Dermis blood vessel endothelial cell (primary cell): ENCODE results near the gene ETFBKMT. TPM values are rescaled to one million over a fixed set of nuclear protein-coding genes. Genes with fewer than 3 reads are reported as not detected.
A peak's percentile ranks its signal among the peaks of the same experiment; 100 is the strongest.
"Not testable (repeated sequence)": the region's sequence is repeated elsewhere in the genome, so short reads cannot be mapped to it uniquely, and the experiment has no call there.

Experiments used
- DNase-seq: peaks from one replicate; pipeline ENCODE4 v3.0.0; 2010
- total RNA-seq: library from RNA; depleted of rRNA; stranded (reverse); fragments of >200 nt; gene quantifications from 2 replicates; pipeline ENCODE4 v1.2.3, GENCODE V29; 2014

The ETFBKMT gene
- total RNA-seq, 1 donor from 2014 or later = 3.6 TPM

DNA sequence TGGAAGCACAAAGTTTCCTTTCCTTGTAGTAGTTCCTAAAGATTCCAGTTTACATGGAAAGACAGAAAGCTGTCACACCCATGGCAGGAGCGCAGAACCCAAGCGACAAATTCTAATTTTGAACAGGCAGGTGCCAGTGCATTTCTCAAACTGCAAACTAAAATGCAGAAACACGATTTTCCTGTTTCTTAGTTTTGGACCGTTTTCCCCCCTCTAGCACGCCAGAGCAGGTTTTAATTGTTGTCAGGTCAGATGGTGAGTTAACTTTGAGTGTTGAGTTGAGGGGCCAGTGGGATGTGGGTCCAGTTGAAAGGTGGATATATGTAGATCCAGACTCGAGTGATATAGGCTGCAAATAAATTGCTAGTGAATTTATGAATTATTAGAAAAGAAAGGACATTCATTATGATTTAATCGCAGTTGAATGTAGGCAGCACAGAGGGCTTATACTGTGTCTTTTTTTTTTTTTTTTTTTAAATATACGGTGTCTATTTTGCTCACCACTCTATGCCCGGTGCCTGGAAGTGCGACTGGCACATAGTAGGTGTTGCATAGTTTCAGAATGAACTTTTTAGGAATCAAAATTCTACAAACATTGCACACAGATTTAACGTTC, 909 bp upstream of the ETFBKMT start:
- no peak for DNase-seq

DNA sequence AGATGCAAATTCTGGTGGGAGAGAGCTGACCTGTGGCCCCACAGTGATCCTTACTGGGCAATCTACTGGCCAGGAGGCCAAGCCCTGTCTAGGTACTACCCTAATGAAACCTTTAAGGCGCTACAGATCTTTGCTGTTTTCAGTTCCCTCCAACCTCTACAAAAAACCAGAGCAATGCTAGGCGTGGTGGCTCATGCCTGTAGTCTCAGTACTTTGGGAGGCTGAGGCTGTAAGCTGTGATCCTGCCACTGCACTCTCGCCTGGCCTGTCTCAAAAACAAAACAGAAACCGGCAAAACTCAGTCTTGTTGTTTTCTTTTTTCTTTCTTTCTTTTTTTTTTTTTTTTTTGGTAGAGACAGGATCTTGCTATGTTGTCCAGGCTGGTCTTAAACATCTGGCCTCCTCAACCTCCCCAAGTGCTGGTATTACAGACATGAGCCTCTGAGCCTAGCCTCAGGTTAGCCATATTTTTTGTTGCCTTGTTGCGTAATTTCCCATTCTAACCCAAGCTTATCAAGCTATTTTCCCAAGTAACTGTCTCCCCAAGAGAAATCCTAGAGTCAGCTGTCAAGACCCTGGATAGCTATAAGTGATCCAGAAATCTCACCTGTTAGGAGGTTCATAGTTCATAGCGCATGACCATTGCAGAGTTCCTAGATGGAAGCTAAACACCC, 2.8 kb downstream of the ETFBKMT start:
- no peak for DNase-seq

DNA sequence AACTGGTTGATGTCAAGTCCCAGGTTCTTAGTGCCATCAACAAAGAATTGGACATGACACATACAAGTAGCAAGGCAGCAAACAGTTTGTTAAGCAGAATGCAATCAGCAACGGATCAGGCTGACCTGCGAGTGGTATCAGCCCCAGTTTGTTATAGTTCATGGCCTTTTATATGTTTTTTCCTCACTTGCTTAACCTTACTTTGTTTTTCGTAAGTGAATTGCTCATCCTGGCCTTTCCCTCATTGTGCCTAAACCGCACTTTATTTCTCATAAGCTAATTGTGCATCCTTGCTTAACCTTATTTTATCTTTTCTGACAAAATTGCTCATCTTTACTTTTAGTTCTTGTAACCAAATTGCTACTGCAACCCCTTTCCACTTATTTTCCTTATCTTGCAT, 4.1 kb downstream of the ETFBKMT start:
- DNase-seq = no peak

DNA sequence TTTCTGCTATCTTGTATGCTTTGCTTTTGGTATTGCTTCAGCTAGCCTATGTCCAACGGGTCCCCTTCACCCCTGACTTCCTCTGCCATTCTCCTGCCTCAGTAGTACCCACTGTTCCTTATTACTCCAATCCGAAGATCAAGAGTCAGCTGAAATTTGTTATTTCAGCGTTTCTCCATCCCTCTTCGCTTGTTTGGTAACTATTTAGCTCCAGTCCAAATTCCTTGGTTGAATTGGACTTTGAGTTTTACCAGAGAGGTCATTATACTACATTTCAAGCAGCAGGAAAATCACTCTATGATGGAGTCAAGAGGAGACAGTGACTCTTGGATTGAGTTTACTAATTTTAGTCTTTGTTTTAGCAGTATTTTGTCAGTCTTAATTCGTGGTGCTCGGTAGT, 4.5 kb downstream of the ETFBKMT start:
- no peak for DNase-seq

DNA sequence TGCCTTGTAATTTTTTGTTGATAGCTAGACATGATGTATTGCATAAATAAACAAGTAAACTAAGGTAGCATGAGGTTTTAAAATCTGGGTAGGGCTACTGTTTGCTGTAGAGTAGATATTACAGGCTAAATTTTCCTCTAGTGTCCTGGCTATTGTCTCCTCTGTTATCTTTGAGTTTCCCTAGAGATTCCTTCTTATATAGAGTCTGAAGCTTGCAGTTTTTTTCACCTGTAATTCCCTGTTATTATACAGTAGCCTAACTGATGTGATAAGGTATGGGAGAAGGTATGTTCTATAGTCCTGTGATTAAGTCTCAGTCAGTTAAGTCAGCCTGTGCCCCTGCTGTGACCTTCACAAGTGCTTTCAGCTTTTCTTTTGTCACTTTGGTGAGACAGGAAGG, 9.5 kb downstream of the ETFBKMT start:
- no peak for DNase-seq

DNA sequence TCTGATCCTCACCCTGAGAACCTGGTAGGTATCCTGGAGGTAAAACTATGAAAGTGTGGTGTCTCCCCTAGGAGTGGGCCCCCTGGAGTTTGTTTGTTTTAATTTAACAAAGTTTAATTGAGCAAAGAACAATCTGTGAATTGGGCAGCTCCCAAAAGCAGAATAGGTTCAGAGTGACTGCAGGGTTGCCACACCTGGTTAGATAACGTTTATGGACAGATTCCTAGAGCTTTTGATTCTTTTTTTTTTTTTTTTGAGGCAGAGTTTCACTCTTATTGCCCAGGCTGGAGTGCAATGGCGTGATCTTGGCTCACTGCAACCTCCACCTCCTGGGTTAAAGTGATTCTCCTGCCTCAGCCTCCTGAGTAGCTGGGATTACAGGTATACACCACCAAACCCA, 10.1 kb downstream of the ETFBKMT start:
- DNase-seq = not testable (repeated sequence)

DNA sequence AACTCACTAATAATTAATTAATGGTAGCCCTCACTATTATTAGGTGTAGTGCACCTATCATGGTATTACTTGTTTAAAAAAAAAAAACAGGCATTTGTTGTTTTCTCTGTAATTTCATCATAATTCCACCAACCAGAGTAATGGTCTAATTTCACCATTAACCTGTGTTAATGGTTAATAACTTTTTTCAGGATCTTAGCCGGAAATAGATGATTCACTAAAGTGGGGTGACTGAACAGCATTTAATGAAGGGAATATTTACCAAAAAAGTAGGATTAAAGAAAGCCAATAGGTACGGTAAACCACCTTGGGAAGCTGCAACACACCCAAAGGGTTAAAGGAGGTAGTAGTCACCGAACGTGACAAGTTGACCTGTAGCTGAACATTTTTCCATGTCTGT, 13.0 kb downstream of the ETFBKMT start:
- DNase-seq = no peak

DNA sequence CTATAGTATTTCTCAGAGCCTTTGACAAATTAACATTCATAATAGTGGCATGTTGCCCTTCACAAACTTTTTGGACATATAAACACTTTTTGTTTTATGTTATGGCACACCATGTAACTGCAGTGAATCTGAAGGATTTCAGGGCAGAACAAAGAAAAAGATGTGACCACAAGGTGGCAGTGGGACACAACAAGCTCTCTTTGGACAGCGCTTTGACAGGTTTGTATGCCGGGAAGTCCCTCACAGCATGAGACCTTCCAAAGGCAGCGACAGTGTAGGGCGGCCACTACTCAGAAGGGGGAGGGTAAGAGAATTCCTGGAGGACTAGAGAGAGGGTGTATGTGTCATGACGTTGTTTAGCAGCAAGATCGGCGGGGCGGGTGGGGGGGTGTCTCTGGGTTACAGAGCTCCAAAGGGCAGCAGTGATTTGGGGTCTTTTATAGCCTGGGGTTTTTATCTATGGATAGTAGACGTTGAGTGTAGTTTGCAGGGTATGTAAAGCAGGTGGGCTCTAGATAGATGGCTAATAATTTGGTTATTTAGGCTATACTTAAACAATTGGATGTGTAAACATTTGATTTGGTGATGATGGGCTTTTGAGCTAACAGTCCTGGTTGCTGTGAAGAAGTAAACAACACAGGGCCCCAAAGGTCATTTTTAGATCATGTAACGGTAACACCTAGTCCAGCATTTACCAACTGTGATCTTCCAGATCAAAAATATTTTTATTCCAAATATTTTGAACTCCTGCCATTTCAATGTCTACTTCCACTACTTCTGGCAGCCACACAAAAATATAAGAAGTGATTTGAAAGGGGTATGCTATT, 22.9 kb downstream of the ETFBKMT start:
- peak; percentile 94 for DNase-seq

DNA sequence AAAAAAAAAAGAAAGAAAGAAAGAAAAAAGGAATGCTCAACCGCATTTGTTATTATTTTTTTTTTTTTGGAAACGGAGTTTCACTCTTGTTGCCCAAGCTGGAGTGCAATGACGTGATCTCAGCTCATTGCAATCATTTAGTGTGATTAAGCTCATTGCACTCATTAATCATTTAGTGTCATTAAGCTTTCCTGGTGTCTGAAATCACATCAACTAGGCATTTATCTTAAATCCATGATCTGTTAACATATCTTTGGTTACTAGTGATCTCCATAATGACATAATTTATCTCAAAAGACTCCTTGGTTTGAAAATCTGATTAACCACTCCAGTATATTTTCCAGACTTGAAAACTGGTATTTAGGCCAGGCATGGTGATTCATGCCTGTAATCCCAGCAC, 26.3 kb downstream of the ETFBKMT start:
- no peak for DNase-seq

DNA sequence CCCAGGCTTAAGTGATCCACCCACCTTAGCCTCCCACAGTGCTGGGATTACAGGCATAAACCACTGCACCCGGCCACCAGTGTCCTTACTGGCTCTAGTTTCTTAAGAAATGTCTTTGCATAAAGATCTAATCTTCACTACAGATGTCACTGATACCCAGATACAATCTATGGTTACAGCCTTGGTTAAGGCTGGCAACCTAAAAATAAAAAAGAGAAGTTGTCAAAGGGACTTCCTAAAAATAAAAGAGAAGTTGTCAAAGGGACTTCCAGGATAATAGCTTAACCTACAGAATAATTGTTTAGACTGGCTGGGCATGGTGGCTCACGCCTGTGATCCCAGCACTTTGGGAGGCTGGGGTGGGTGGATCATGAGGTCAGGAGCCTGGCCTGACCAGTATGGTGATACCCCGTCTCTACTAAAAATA, 27.6 kb downstream of the ETFBKMT start:
- no peak for DNase-seq

DNA sequence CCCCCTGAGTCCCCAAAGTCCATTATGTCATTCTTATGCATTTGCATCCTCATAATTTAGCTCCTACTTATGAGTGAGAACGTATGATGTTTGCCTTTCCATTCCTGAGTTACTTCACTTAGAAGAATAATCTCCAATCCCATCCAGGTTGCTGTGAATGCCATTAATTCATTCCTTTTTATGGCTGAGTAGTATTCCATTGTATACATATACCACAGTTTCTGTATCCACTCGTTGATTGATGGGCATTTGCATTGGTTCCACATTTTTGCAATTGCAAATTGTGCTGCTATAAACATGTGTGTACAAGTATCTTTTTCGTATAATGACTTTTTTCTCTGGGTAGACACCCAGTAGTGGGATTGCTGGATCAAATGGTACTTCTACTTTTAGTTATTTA, 30.4 kb downstream of the ETFBKMT start:
- DNase-seq = not testable (repeated sequence)

DNA sequence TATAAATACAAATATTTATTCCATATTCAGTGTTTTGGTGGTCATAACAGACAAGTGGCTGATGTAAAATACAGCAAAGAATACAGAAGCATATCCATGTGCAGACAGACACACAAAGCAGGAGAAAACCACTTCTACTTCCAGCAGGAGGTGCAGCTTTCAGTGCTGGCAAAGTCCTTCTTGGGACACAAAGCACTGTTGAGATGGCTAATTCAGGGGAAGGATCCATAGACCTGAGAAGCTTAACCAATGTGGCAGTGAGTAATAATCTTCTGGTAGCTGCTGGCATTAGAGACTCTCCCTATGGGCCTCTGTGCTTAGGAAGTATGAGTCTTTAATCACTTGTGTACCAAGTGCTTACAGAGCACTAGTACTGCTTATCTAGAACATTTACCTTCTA, 42.6 kb downstream of the ETFBKMT start:
- peak; percentile 56 for DNase-seq

DNA sequence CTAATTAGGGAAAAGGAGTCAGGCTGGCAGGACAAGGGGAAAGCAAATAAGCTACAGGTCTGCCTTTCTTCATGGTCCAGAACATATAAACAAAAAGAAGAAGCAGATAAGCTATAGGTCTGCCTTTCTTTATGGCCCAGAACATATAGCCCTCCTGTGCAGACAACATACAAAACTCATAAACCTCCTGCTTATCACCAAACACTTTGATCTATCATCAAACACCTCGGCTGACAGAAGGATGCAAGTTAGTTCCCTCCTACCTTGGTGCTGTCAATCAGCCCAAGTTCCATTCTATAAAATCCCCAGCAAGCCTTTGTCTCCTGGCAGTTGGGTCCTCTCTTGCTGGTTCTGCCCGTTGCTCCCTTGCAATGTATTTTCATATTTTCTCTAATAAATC, 46.1 kb downstream of the ETFBKMT start:
- DNase-seq = no peak

DNA sequence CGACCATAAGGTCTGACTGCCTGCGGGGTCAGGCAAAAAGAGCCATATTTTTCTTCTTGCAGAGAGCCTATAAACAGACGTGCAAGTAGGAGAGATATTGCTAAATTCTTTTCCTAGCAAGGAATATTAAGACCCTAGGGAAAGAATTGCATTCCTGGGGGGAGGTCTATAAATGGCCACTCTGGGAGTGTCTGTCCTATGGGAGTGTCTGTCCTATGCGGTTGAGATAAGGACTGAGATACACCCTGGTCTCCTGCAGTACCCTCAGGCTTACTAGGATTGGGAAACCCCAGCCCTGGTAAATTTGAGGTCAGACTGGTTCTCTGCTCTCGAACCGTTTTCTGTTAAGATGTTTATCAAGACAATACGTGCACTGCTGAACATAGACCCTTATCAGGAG, 48.6 kb downstream of the ETFBKMT start:
- DNase-seq = not testable (repeated sequence)

DNA sequence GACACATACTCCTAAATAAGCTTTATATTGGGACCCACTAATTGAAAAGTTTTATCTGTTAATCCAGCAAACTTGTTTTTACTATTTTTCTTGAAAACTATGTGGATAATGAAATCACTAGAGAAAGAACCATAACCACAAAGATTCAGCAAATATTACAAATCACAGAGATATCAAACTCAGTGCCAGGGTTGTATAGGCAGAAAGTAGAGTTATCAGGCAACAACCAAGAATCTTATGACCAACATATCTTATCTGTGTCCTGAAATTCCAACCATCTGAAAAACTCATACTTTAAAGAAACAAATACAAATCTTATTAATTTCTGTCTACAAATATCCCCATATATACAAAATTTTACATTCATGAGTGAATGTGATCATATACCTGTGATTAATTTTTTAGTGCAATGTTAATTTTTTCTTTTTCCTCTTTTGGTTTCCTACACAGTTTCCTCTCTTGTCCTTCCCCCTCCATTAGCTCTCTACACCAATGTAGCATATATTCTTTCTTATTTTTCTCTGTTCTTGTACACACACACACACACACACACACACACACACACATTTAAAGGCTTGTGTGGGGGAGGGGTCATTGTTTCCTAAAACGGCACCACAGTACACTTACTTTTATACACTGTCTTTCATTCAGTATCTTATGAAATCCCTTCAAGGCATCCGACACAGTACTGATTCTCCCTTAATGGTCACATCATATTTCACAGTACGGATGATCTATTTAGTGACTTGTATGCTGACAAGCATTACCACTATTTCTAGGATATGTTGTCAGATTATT, 50.7 kb downstream of the ETFBKMT start:
- DNase-seq = no peak

DNA sequence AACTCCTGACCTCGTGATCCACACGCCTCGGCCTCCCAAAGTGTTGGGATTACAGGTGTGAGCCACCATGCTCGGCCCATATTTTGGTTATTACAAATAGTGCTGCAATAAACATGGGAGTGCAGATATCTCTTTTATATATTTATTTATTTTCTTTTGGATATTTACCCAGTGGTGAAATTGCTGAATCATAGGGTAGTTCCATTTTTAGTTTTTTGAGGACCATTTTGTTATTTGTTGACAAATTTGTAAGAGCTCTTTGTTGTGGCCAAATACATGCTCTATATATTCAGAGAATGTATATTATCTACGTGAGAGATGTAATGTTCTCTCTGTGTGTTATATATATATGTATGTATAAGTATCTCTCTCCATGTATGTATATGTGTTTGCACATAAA, 53.4 kb downstream of the ETFBKMT start:
- DNase-seq = no peak

DNA sequence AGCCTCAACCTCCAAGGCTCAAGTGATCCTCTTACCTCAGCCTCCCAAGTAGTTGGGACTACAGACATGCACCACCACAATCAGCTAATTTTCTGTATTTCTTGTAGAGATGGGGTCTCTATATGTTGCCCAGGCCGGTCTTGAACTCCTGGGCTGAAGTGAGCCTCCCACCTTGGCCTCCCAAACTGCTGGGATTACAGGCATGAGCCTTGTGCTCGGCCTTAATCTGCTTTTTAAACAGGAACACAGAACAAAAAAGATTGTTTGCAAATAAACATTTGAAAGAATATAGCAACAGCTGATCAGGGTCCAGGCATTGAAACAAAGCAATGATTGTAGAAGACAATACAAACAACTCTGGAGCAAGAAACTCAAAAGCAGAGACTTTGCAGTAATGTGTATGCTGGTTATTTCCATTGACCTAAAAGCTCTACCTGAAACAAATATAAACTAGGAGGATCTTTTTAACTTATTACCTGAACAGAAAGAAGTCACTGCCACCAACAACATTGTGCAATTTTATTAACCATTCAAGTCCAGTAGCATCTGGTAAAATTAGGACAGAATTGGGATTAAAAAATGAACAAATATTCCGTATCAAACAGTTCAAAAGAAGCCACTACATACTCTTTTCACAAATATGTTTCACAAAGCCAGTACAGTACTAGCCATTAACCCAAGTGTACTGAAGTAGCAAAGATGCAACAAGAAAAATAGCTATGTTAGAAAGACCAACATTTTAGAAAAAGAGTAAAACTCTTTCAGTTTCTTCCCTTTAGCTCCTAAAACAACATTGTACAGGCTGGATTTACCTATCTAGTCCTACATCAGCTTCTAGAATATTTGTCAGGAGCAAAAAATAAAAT, 55.2 kb downstream of the ETFBKMT start:
- DNase-seq = no peak

DNA sequence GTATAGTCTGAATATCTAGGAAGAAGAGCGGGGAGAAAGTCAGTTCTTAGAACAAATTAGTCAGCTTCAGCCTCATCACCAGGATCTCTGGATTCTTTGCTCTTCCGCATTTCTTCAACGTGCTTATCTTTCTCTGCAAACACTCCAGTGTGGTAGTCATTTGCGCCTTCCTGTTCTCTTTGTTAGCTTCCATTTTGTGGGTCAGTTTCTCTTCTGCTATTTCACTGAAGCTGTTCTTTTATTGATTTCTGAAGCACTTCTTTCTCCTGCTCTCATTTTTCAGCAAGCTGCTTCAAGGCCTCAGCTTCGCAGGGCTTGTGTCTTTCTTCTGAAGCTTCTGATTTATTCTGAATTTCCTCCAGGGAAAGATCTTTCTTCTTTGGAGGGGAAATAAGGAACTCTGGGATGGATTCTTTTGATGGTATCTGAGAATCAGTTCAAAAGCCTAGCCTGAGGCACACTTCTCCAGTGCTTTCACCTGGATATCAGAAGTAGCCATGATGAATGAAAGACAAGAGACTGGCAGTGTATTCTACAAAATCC, 55.9 kb downstream of the ETFBKMT start:
- DNase-seq = peak; percentile 25

DNA sequence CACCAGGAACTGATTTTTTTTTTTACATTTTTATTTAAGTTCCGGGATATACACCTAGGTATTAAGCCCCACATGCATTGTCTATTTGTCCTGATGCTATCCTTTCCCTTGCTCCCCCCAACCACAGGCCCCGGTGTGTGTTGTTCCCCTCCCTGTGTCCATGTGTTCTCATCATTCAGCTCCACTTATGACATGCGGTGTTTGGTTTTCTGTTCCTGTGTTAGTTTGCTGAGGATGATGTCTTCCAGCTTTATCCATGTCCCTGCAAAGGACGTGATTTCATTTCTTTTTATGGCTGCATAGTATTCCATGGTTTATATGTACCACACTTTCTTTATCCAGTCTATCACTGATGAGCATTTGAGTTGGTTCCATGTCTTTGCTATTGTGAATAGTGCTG, 57.5 kb downstream of the ETFBKMT start:
- not testable (repeated sequence) for DNase-seq

DNA sequence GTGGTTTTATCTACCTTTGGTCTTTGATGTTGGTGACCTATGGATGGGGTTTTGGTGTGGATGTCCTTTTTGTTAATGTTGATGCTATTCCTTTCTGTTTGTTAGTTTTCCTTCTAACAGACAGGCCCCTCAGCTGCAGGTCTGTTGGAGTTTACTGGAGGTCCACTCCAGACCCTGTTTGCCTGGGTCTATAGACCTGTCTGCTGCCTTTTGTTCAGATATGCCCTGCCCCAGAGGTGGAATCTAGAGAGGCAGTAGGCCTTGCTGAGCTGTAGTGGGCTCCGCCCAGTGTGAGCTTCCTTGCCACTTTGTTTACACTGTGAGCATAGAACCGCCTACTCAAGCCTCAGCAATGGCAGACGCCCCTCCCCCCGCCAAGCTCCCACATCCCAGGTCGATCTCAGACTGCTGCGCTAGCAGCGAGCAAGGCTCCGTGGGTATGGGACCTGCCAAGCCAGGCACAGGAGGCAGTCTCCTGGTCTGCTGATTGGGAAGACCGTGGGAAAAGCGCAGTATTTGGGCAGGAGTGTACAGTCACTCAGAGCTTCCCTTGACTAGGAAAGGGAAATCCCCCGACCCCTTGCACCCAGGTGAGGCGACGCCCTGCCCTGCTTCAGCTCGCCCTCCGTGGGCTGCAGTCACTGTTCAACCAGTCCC, 59.2 kb downstream of the ETFBKMT start:
- DNase-seq = not testable (repeated sequence)

DNA sequence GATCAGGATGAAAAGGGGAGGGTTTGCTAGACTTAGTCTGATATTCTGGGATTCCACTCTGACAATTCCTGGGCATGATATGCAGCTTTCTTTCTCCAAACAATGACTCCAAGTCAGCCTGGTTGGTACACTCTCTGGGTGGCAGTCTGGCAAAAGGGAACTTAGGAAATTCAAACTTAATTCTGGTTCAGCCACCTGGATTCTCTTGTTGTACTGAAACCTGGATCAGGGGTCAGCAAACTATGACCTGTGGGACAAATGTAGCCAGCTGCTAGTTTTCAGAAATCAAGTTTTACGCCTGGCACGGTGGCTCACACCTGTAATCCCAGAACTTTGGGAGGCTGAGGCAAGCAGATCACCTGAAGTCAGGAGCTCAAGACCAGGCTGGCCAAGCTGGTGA, 63.1 kb downstream of the ETFBKMT start:
- DNase-seq = no peak
